Kidney (tissue), 14 donors: Measurements from ENCODE around the gene C1QTNF7. TPM values are rescaled to one million over a fixed set of nuclear protein-coding genes. Genes with fewer than 3 reads are reported as not detected.

Experiments
- DNase-seq, 5 donors: peaks; one replicate each; pipeline ENCODE4 v3.0.0-alpha.2; 2013 to 2020
- FAIRE-seq: peaks from 2 replicates; lab custom pipeline; 2012; peaks lifted over from hg19 to GRCh38; lab: Jason Lieb, UNC
- H3K27ac ChIP-seq, 2 donors: one replicate each; pipeline ENCODE4 v1.7.0; 2013; ENCODE audit warnings: low read depth in 2 of 2, low read length in 2 of 2, inconsistent platforms in 1 of 2
- H3K27me3 ChIP-seq: one replicate; pipeline ENCODE4 v1.7.1; 2013; ENCODE audit warnings: low read length, inconsistent platforms; ENCODE audit not compliant: control insufficient read depth, insufficient read depth
- H3K36me3 ChIP-seq, 3 donors: one replicate each; pipeline versions ENCODE4 v1.7.0 to v1.7.1; 2013; ENCODE audit warnings: low read length in 3 of 3, control low read depth in 1 of 3, inconsistent platforms in 1 of 3; ENCODE audit not compliant: insufficient read depth in 3 of 3, control insufficient read depth in 2 of 3
- H3K4me1 ChIP-seq, 3 donors: one replicate each; pipeline versions ENCODE4 v1.7.0 to v1.7.1; 2013; ENCODE audit warnings: low read length in 3 of 3, inconsistent platforms in 1 of 3, low read depth in 1 of 3; ENCODE audit not compliant: control insufficient read depth in 2 of 3, insufficient read depth in 2 of 3
- H3K4me3 ChIP-seq, 3 donors: one replicate each; pipeline versions ENCODE4 v1.7.0 to v1.8.1; 2013; ENCODE audit warnings: low read length in 3 of 3, control low read depth in 1 of 3, inconsistent platforms in 1 of 3
- H3K9ac ChIP-seq, 3 donors: one replicate each; pipeline versions ENCODE4 v1.7.0 to v1.7.1; 2013; ENCODE audit warnings: low read length in 3 of 3, control low read depth in 1 of 3, inconsistent platforms in 1 of 3
- H3K9me3 ChIP-seq, 3 donors: one replicate each; pipeline versions ENCODE4 v1.7.0 to v1.7.1; 2013; ENCODE audit warnings: low read length in 3 of 3, control low read depth in 1 of 3, inconsistent platforms in 1 of 3; ENCODE audit not compliant: control insufficient read depth in 2 of 3, insufficient read depth in 1 of 3
- CTCF ChIP-seq: IDR thresholded peaks from 3 replicates; pipeline ENCODE4 v1.5.1; 2012; ENCODE audit warnings: mild to moderate bottlenecking, moderate library complexity, borderline replicate concordance; ENCODE audit not compliant: insufficient read depth; ENCODE audit errors: extremely low read depth
- intact Hi-C: fragments of 100-400 bp; cut with DNase I; formaldehyde crosslinking; loops from one replicate; pipeline ENCODE4 v1.11.1; 2022
- polyA plus RNA-seq: library from polyadenylated mRNA; stranded (reverse); fragments of 350-450 nt; fragmentation: Illumina TruSeq; extraction: RNeasy Lipid Tissue Mini Kit (QIAGEN cat#74804); gene quantifications from one replicate; pipeline ENCODE4 v1.2.3, GENCODE V29; 2014; ENCODE audit warnings: low read depth, low replicate concordance; ENCODE audit not compliant: insufficient read depth
- total RNA-seq: library from RNA; stranded (reverse); fragmentation: NEBNext Ultra II Directional; extraction: Animal tissue kit (Norgen Biotek cat#: 25700); gene quantifications from one replicate; pipeline ENCODE4 v1.2.1, GENCODE V29; 2021
- donor health status: control.
- donor health status: control.
- donor health status: control.
- donor health status: control.
- donor health status: control.
- donor health status: DM: yes; HTN: yes; CAD: no.
- donor health status: Normal renal cell carcinoma (clear cell type).

C1QTNF7 gene
- total and polyA plus RNA-seq, 2 donors from 2014 or later: 2.2 to 5.3 TPM

GRCh38 chr4:15412461-15412860 lies 15.4 kb upstream of the C1QTNF7 start:
- H3K9ac ChIP-seq: no peak overlapping the region
- H3K36me3 ChIP-seq: no peaks in the 10 kb centered on the region
- FAIRE-seq (no peak), DNase-seq (no peak)
- intact Hi-C loops: no loop called here
- H3K27ac ChIP-seq: no peak overlapping the region
- H3K4me1 ChIP-seq: peaks cover 0 to 4% (median 2%) of the 10 kb centered on the region in 3 donors
- H3K4me3 ChIP-seq: no peak overlapping the region
- H3K9me3 ChIP-seq: no peaks in the 10 kb centered on the region
- H3K27me3 ChIP-seq: no peaks in the 10 kb centered on the region
- TF ChIP-seq CTCF: no peak

GRCh38 chr4:15413010-15413622 lies 14.7 kb upstream of the C1QTNF7 start:
- peaks cover 0 to 4% (median 2%) of the 10 kb centered on the region in 3 donors for H3K4me1 ChIP-seq
- H3K9me3 ChIP-seq: no peaks in the 10 kb centered on the region
- H3K27me3 ChIP-seq: no peaks in the 10 kb centered on the region
- no peak overlapping the region for H3K4me3 ChIP-seq
- no peak for FAIRE-seq
- H3K36me3 ChIP-seq: no peaks in the 10 kb centered on the region
- TF ChIP-seq CTCF: no peak
- intact Hi-C loops: no loop called here
- no peak overlapping the region for H3K9ac ChIP-seq
- no peak overlapping the region for H3K27ac ChIP-seq
- no peak for DNase-seq

DNA sequence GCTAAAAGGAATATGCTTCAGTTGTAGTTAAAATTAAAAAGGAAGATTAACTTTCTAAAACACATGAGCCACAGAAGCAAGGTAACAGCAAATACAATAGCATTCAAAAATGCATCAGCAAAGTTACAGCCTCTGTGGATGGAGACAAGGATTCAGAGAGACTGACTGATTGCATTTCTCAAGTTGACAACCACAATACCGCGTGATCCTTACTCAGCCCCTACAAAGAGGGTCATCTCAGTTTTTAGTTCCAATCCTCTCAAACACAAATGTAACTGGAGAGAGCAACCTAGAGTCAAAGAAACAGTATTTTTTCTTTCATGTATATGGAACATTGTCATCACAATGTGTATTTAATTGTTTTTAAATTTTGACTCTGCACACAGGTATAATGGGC lies 14.2 kb upstream of the C1QTNF7 start:
- Histone ChIP-seq H3K9ac (no peak overlapping the region), H3K27me3 (no peaks in the 10 kb centered on the region), H3K4me3 (no peak overlapping the region), H3K9me3 (no peaks in the 10 kb centered on the region), H3K36me3 (no peaks in the 10 kb centered on the region), H3K27ac (no peak overlapping the region), H3K4me1 (peaks cover 0 to 4% (median 2%) of the 10 kb centered on the region in 3 donors)
- FAIRE-seq (no peak), DNase-seq (no peak)
- intact Hi-C loops: no loop called here
- TF ChIP-seq CTCF: no peak
